Right atrium auricular region (tissue), 2 donors: ENCODE data around the gene MARK1. TPM values are rescaled to one million over a fixed set of nuclear protein-coding genes. Genes with fewer than 3 reads are reported as not detected.

ENCODE experiments used
- DNase-seq: peaks from one replicate; pipeline ENCODE4 v3.0.0-alpha.2; 2019; ENCODE audit warnings: low spot score
- H3K27ac ChIP-seq, 2 donors: fragments of 200-600 bp; sonication (generic); 1 replicate in 1 of 2; 2 replicates in 1 of 2; pipeline ENCODE4 v1.5.1; 2016 to 2019
- H3K27me3 ChIP-seq, 2 donors: fragments of 200-600 bp; sonication (generic); one replicate each; pipeline versions ENCODE4 v1.5.1 to v1.6.0; 2017 to 2019
- H3K36me3 ChIP-seq: fragments of 200-600 bp; sonication (generic); one replicate; pipeline ENCODE4 v1.5.1; 2016
- H3K4me1 ChIP-seq, 2 donors: fragments of 200-600 bp; sonication (generic); one replicate each; pipeline versions ENCODE4 v1.5.1 to v1.6.0; 2017 to 2019
- H3K4me3 ChIP-seq, 2 donors: fragments of 200-600 bp; sonication (generic); 1 replicate in 1 of 2; 2 replicates in 1 of 2; pipeline ENCODE4 v1.5.1; 2017 to 2019; ENCODE audit warnings: mild to moderate bottlenecking in 1 of 2, moderate library complexity in 1 of 2
- H3K9me3 ChIP-seq, 2 donors: fragments of 200-600 bp; sonication (generic); one replicate each; pipeline ENCODE4 v1.5.1; 2019
- CTCF ChIP-seq, 2 donors: fragments of 200-600 bp; sonication (generic); IDR thresholded peaks; one replicate each; pipeline ENCODE4 v1.5.1; 2019; ENCODE audit warnings: antibody characterized with exemption in 2 of 2
- total RNA-seq, 2 donors: library from RNA; depleted of rRNA; stranded (reverse); fragments of >200 nt; gene quantifications; one replicate each; pipeline ENCODE4 v1.1.0, GENCODE V29; 2016

MARK1 gene
- total RNA-seq, 2 donors from 2014 or later = 12.5 to 20.0 TPM

- H3K27me3 ChIP-seq = no peaks in the 10 kb centered on the region
- no peak overlapping the region for H3K4me3 ChIP-seq
- no peaks in the 10 kb centered on the region for H3K36me3 ChIP-seq
- H3K27ac ChIP-seq = no peak overlapping the region
- no peak for TF ChIP-seq CTCF (IDR thresholded peaks at IDR 0.05)
- no peaks in the 10 kb centered on the region for H3K4me1 ChIP-seq
- H3K9me3 ChIP-seq = no peaks in the 10 kb centered on the region
- DNase-seq = no peak
These were observed 11.3 kb upstream of the MARK1 start for GRCh38 chr1:220516722-220517042.

GRCh38 chr1:220521778-220522177 is 6.2 kb upstream of the MARK1 start:
- Histone ChIP-seq H3K27me3 (no peaks in the 10 kb centered on the region), H3K9me3 (no peaks in the 10 kb centered on the region)
- no peak for DNase-seq

GRCh38 chr1:220526294-220526693 is 1.6 kb upstream of the MARK1 start:
- Histone ChIP-seq H3K27me3 (no peaks in the 10 kb centered on the region), H3K36me3 (no peaks in the 10 kb centered on the region), H3K4me1 (peaks cover 0 to 15% of the 10 kb centered on the region in 2 donors), H3K27ac (no peak overlapping the region), H3K9me3 (no peaks in the 10 kb centered on the region), H3K4me3 (no peak overlapping the region)
- DNase-seq = no peak
- no peak for TF ChIP-seq CTCF (IDR thresholded peaks at IDR 0.05)

More at GRCh38 chr1:220521778-220522177, 6.2 kb upstream of the MARK1 start:
- no peaks in the 10 kb centered on the region for H3K4me1 ChIP-seq
- no peaks in the 10 kb centered on the region for H3K36me3 ChIP-seq
- no peak overlapping the region for H3K27ac ChIP-seq
- H3K4me3 ChIP-seq = no peak overlapping the region
- no peak for TF ChIP-seq CTCF (IDR thresholded peaks at IDR 0.05)

- Histone ChIP-seq H3K4me1 (peaks cover 0 to 18% of the 10 kb centered on the region in 2 donors), H3K27ac (peak overlapping the region; percentile 93 to 96), H3K9me3 (no peaks in the 10 kb centered on the region), H3K27me3 (no peaks in the 10 kb centered on the region), H3K36me3 (no peaks in the 10 kb centered on the region), H3K4me3 (peak overlapping the region; percentile 75 to 89)
- no peak for TF ChIP-seq CTCF (IDR thresholded peaks at IDR 0.05)
- DNase-seq = no peak
These were observed 543 bp upstream of the MARK1 start for GRCh38 chr1:220527279-220527907.

GRCh38 chr1:220528679-220529501 is 954 bp downstream of the MARK1 start:
- H3K27ac ChIP-seq = peak overlapping the region; percentile 93 to 96
- peaks cover 0 to 6% of the 10 kb centered on the region in 2 donors for H3K9me3 ChIP-seq
- DNase-seq = no peak
- H3K4me1 ChIP-seq = peaks cover 0 to 23% of the 10 kb centered on the region in 2 donors
- no peaks in the 10 kb centered on the region for H3K36me3 ChIP-seq
- peak overlapping the region; percentile 75 to 89 for H3K4me3 ChIP-seq
- no peak for TF ChIP-seq CTCF (IDR thresholded peaks at IDR 0.05)
- H3K27me3 ChIP-seq = no peaks in the 10 kb centered on the region
